Mesendoderm (in vitro differentiated cells): ENCODE results near the gene CFAP100.

Experiments
- DNase-seq: peaks from one replicate; pipeline ENCODE4 v3.0.0; 2013
- H2AK5ac ChIP-seq: 2 replicates; pipeline ENCODE4 v1.6.1; 2013; ENCODE audit warnings: low read length, inconsistent platforms
- H2BK120ac ChIP-seq: 2 replicates; pipeline ENCODE4 v1.6.1; 2013; ENCODE audit warnings: low read depth, mild to moderate bottlenecking, low read length, moderate library complexity, mixed read lengths
- H2BK15ac ChIP-seq: replicated peaks from 2 replicates; pipeline ENCODE4 v1.6.1; 2013; ENCODE audit warnings: low read depth, mild to moderate bottlenecking, moderate library complexity
- H2BK5ac ChIP-seq: 2 replicates; pipeline ENCODE4 v1.6.1; 2013; ENCODE audit warnings: low read length, inconsistent platforms
- H3K18ac ChIP-seq: 2 replicates; pipeline ENCODE4 v1.6.1; 2013; ENCODE audit warnings: mild to moderate bottlenecking, low read length, mixed read lengths
- H3K23ac ChIP-seq: one replicate; pipeline ENCODE4 v1.6.1; 2013; ENCODE audit warnings: low read length
- H3K27ac ChIP-seq: 2 replicates; pipeline ENCODE4 v1.5.1; 2013; ENCODE audit warnings: low read depth, mild to moderate bottlenecking, inconsistent platforms, low read length, moderate library complexity
- H3K27me3 ChIP-seq: 2 replicates; pipeline ENCODE4 v1.6.1; 2013; ENCODE audit warnings: low read length, control low read depth, mild to moderate bottlenecking, inconsistent platforms; ENCODE audit not compliant: insufficient read depth, poor library complexity
- H3K36me3 ChIP-seq: 2 replicates; pipeline ENCODE4 v1.6.1; 2013; ENCODE audit warnings: low read length, inconsistent platforms; ENCODE audit not compliant: control insufficient read depth, insufficient read depth
- H3K4ac ChIP-seq: one replicate; pipeline ENCODE4 v1.6.1; 2013; ENCODE audit warnings: low read depth, mild to moderate bottlenecking, low read length, moderate library complexity
- H3K4me1 ChIP-seq: 2 replicates; pipeline ENCODE4 v1.6.1; 2013; ENCODE audit warnings: low read depth, low read length, inconsistent platforms; ENCODE audit not compliant: control insufficient read depth
- H3K4me2 ChIP-seq: 2 replicates; pipeline ENCODE4 v1.6.1; 2013; ENCODE audit warnings: low read length
- H3K4me3 ChIP-seq: 2 replicates; pipeline ENCODE4 v1.5.1; 2013; ENCODE audit warnings: mild to moderate bottlenecking, low read length
- H3K56ac ChIP-seq: one replicate; pipeline ENCODE4 v1.6.1; 2013; ENCODE audit warnings: low read length
- H3K79me1 ChIP-seq: 2 replicates; pipeline ENCODE4 v1.6.1; 2013; ENCODE audit warnings: low read length, inconsistent platforms
- H3K79me2 ChIP-seq: 2 replicates; pipeline ENCODE4 v1.6.1; 2013; ENCODE audit warnings: mild to moderate bottlenecking, low read length; ENCODE audit not compliant: control insufficient read depth, insufficient read depth
- H3K9ac ChIP-seq: 2 replicates; pipeline ENCODE4 v1.6.1; 2013; ENCODE audit warnings: low read length, inconsistent platforms
- H4K5ac ChIP-seq: one replicate; pipeline ENCODE4 v1.6.1; 2013; ENCODE audit warnings: low read length
- H4K8ac ChIP-seq: one replicate; pipeline ENCODE4 v1.6.1; 2013; ENCODE audit warnings: low read depth, mild to moderate bottlenecking, control low read depth, low read length, moderate library complexity
- WGBS: extraction: QIAGEN DNeasy Blood & Tissue Kit; methylation state at CpG from one replicate; pipeline ENCODE4 v1.1.7; 2013; ENCODE audit warnings: low lambda C conversion rate, missing lambda C conversion rate; ENCODE audit not compliant: insufficient coverage; ENCODE audit errors: extremely low coverage; 5-methylcytosine and 5-hydroxymethylcytosine counted together

The CFAP100 gene

DNA sequence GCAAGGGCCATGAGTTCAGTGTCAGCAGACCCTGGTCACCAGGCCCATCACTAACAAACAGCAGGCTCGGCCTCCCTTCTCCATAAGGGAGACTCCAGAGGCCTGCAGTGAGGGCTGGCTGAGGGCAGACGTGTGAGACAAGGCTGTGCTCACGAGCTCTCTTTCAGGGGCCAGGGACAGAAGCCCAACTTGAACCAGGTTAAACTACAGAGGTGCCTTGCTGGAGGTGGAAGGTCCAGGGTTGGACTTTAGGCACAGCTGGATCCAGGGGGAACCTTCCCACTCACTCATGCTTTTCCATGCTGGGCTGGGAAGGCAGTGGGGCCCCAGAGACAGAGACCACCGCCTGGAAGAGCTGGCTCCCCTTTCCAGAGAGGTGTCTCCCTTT is 19.0 kb downstream of the CFAP100 start:
- H2BK15ac ChIP-seq: no peak overlapping the region
- no peak overlapping the region for H3K23ac ChIP-seq
- H2BK5ac ChIP-seq: no peak overlapping the region
- H3K27me3 ChIP-seq: no peaks in the 10 kb centered on the region
- H3K4me1 ChIP-seq: no peaks in the 10 kb centered on the region
- H3K4me3 ChIP-seq: no peak overlapping the region
- no peak overlapping the region for H3K9ac ChIP-seq
- no peak overlapping the region for H3K4me2 ChIP-seq
- H3K79me1 ChIP-seq: no peaks in the 10 kb centered on the region
- H3K27ac ChIP-seq: no peak overlapping the region
- no peak overlapping the region for H4K8ac ChIP-seq
- H3K4ac ChIP-seq: no peak overlapping the region
- no peaks in the 10 kb centered on the region for H3K36me3 ChIP-seq
- no peak for DNase-seq
- H2AK5ac ChIP-seq: no peak overlapping the region
- H3K79me2 ChIP-seq: no peaks in the 10 kb centered on the region
- H4K5ac ChIP-seq: no peak overlapping the region
- no peak overlapping the region for H2BK120ac ChIP-seq
- WGBS: no CpG with 5 or more reads among the region's 4 CpGs
- no peak overlapping the region for H3K56ac ChIP-seq
- no peak overlapping the region for H3K18ac ChIP-seq

DNA sequence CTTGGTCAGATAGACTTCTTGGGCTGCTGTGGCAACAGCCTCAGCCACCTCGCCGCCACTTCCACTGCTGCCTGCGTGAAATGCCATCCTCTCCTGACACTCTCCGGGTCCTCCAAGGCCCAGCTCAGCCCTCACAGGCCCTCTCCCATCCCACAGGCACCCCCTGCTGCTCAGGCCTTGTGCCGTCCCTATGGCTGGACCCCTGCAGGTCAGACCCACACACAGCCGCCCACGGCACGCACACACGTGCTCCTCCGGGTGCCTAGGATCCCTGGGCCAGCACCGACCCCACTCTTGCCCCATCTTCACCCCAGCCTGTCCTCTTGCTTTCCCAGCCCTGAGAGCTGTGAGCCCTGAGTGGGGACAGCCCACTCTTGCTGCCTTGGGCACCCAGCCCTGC is 19.7 kb downstream of the CFAP100 start:
- Histone ChIP-seq H3K9ac (no peak overlapping the region), H3K4me2 (no peak overlapping the region), H3K4ac (no peak overlapping the region), H3K18ac (no peak overlapping the region), H3K56ac (no peak overlapping the region), H2BK120ac (no peak overlapping the region), H3K4me1 (no peaks in the 10 kb centered on the region), H4K5ac (no peak overlapping the region), H3K79me1 (no peaks in the 10 kb centered on the region), H3K27ac (no peak overlapping the region), H2AK5ac (no peak overlapping the region), H3K27me3 (no peaks in the 10 kb centered on the region), H4K8ac (no peak overlapping the region), H2BK15ac (no peak overlapping the region), H2BK5ac (no peak overlapping the region), H3K79me2 (no peaks in the 10 kb centered on the region), H3K36me3 (no peaks in the 10 kb centered on the region), H3K4me3 (no peak overlapping the region), H3K23ac (no peak overlapping the region)
- no CpG with 5 or more reads among the region's 11 CpGs for WGBS
- DNase-seq: no peak

DNA sequence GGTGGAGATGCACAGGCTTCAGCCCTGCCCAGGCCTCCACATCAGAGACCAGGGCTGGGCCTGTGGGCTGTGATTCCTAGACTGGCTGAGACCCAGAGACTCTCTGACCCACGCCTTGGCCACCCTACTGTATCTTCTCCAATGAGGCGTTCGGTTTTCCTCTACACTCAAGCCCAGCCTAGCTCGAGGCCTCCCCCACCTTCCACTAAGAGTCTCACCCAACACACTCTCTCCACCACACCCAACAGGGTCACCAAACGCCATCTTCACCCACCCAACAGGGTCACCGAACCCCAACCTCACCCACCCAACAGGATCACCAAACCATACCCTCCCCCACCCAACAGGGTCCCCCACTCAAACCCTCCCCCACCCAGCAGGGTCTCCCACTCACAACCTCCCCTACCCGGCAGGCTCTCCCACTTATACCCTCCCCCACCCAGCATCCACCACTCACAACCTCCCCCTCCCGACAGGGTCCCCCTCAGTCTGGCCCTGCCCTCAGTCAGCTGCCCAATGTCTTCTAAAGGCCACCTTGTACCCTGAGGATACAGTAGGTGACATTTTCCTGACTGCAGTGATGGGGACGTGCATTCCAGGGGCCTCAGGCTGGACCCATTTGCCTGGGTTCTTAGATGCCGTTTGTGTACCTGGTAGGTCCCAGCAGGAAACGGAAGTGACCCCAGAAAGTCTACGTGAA is 20.4 kb downstream of the CFAP100 start:
- Histone ChIP-seq H3K56ac (no peak overlapping the region), H3K18ac (no peak overlapping the region), H3K4me3 (no peak overlapping the region), H3K4ac (no peak overlapping the region), H2BK120ac (no peak overlapping the region), H3K4me2 (no peak overlapping the region), H3K27ac (no peak overlapping the region), H4K5ac (no peak overlapping the region), H3K23ac (no peak overlapping the region), H3K79me1 (no peaks in the 10 kb centered on the region), H4K8ac (no peak overlapping the region), H3K27me3 (no peaks in the 10 kb centered on the region), H3K79me2 (no peaks in the 10 kb centered on the region), H2BK15ac (no peak overlapping the region), H3K9ac (no peak overlapping the region), H2BK5ac (no peak overlapping the region), H2AK5ac (no peak overlapping the region), H3K4me1 (no peaks in the 10 kb centered on the region), H3K36me3 (no peaks in the 10 kb centered on the region)
- no peak for DNase-seq
- WGBS: no CpG with 5 or more reads among the region's 12 CpGs

DNA sequence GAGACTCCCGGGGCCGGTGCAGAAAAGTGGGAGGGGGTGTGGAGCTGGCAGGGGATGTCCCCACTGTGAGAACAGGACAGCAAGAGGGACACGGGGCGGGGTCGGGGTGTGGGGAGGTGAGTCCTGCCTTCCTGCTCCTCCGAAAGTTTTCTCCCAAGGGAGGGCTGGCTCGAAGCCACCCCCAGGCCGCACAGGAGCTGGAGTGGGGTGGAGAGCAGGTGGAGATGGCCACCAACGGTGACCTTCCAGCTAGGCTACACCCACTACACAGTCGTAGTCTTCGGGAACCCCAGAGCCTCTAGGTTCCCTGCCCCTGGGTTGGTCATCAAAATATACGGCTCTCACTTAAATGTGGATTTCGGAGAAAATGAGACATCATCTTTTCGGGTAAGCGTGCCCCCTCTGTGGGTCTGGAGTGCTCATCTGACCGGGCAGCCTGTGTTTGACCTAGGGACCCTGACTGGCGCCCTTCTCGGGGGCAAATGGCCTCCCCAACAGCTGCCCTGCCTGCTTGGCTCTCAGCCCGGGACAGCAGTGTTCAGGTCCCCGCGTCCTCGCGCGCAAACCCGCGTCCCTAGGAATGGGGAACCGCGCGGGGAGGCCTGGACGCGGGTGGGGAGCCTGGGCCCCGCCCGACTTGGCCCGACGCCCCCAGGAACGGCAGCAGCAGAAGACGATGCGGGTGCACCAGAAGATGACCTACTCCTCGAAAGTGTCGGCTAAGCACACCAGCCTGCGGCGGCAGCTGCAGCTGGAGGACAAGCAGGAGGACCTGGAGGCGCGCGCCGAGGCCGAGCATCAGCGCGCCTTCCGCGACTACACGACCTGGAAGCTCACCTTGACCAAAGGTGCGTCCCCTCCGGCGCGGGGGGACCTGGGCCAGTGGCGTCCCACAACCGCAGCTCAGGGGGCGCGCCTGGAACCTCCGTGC is 21.2 kb downstream of the CFAP100 start:
- Histone ChIP-seq H3K79me1 (no peaks in the 10 kb centered on the region), H2AK5ac (no peak overlapping the region), H3K4me2 (no peak overlapping the region), H2BK15ac (no peak overlapping the region), H3K79me2 (no peaks in the 10 kb centered on the region), H3K27ac (no peak overlapping the region), H3K23ac (no peak overlapping the region), H3K4me1 (no peaks in the 10 kb centered on the region), H3K56ac (no peak overlapping the region), H3K4me3 (no peak overlapping the region), H2BK5ac (no peak overlapping the region), H3K9ac (no peak overlapping the region), H3K36me3 (no peaks in the 10 kb centered on the region), H3K4ac (no peak overlapping the region), H3K27me3 (no peaks in the 10 kb centered on the region), H4K8ac (no peak overlapping the region), H4K5ac (no peak overlapping the region), H3K18ac (no peak overlapping the region), H2BK120ac (no peak overlapping the region)
- no peak for DNase-seq
- WGBS: no CpG with 5 or more reads among the region's 61 CpGs

DNA sequence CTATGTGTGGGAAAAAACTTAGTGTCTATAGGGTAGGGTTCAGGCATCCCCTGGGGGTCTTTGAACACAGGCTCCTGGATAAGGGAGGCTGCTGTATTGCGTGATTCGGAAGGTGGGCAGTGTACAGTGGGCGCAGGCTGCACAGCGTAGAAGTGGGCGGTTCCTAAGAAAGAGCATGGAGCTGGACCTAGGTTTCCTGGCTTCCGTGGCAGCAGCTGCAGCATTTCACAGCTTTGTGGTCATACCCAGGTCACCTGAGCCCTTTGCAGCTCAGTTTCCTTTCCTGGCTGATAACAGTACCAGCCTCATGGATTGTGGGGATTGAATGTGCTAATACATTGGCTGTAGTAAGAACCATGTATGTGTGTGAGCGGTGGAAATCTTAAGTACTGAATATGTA is 22.2 kb downstream of the CFAP100 start:
- no peak overlapping the region for H2BK120ac ChIP-seq
- no peak for DNase-seq
- no peak overlapping the region for H4K5ac ChIP-seq
- H3K18ac ChIP-seq: no peak overlapping the region
- H3K9ac ChIP-seq: no peak overlapping the region
- no peaks in the 10 kb centered on the region for H3K27me3 ChIP-seq
- H3K79me1 ChIP-seq: no peaks in the 10 kb centered on the region
- H4K8ac ChIP-seq: no peak overlapping the region
- WGBS: no CpG with 5 or more reads among the region's 7 CpGs
- H3K4me2 ChIP-seq: no peak overlapping the region
- H3K79me2 ChIP-seq: no peaks in the 10 kb centered on the region
- H2BK15ac ChIP-seq: no peak overlapping the region
- no peaks in the 10 kb centered on the region for H3K36me3 ChIP-seq
- H2BK5ac ChIP-seq: no peak overlapping the region
- H3K4ac ChIP-seq: no peak overlapping the region
- no peak overlapping the region for H3K23ac ChIP-seq
- no peak overlapping the region for H3K27ac ChIP-seq
- H3K4me1 ChIP-seq: no peaks in the 10 kb centered on the region
- no peak overlapping the region for H3K4me3 ChIP-seq
- no peak overlapping the region for H3K56ac ChIP-seq
- H2AK5ac ChIP-seq: no peak overlapping the region
